HepG2 (cell line): ENCODE results near the gene NAALADL1. TPM values are rescaled to one million over a fixed set of nuclear protein-coding genes. Genes with fewer than 3 reads are reported as not detected.

Experiments
- ADNP ChIP-seq: sonication (generic); formaldehyde crosslinking; IDR thresholded peaks from 2 replicates; pipeline ENCODE4 v1.4.0; 2020; ENCODE audit warnings: missing genetic modification reagents
- AKAP8 ChIP-seq: sonication (generic); formaldehyde crosslinking; IDR thresholded peaks from 2 replicates; pipeline ENCODE4 v1.5.1; 2020; ENCODE audit warnings: mild to moderate bottlenecking, missing genetic modification reagents
- E2F1 ChIP-seq: sonication (generic); formaldehyde crosslinking; IDR thresholded peaks from 2 replicates; pipeline ENCODE4 v1.5.0; 2020; ENCODE audit warnings: missing genetic modification reagents
- HNF4A ChIP-seq: sonication (generic); formaldehyde crosslinking; IDR thresholded peaks from 2 replicates; pipeline ENCODE4 v1.4.0; 2020; ENCODE audit warnings: missing genetic modification reagents
- IRF2 ChIP-seq: IDR thresholded peaks from 2 replicates; pipeline ENCODE4 v1.6.1; 2018; ENCODE audit warnings: missing genetic modification reagents, missing compliant biosample characterization
- ISL2 ChIP-seq: sonication (generic); formaldehyde crosslinking; IDR thresholded peaks from 2 replicates; pipeline ENCODE4 v1.5.0; 2020; ENCODE audit warnings: missing genetic modification reagents
- MBD4 ChIP-seq: IDR thresholded peaks from 2 replicates; pipeline ENCODE4 v1.6.1; 2012; ENCODE audit warnings: low read length, inconsistent platforms, borderline replicate concordance
- MTERF4 ChIP-seq: sonication (generic); formaldehyde crosslinking; IDR thresholded peaks from 2 replicates; pipeline ENCODE4 v1.8.0; 2023; ENCODE audit warnings: mild to moderate bottlenecking, missing genetic modification reagents
- PAF1 ChIP-seq: IDR thresholded peaks from 2 replicates; pipeline ENCODE4 v1.6.1; 2016; ENCODE audit warnings: missing genetic modification reagents, missing compliant biosample characterization
- RFXANK ChIP-seq: IDR thresholded peaks from 2 replicates; pipeline ENCODE4 v1.6.1; 2016
- SNAPC2 ChIP-seq: sonication (generic); formaldehyde crosslinking; IDR thresholded peaks from 2 replicates; pipeline ENCODE4 v1.8.1; 2022; ENCODE audit warnings: mild to moderate bottlenecking, missing genetic modification reagents
- TFDP1 ChIP-seq: IDR thresholded peaks from 2 replicates; pipeline ENCODE4 v1.6.1; 2016; ENCODE audit warnings: missing compliant biosample characterization, missing genetic modification reagents, borderline replicate concordance
- ZFAT ChIP-seq: sonication (generic); formaldehyde crosslinking; conservative IDR thresholded peaks from 2 replicates; pipeline ENCODE4 v1.8.1; 2023; ENCODE audit warnings: missing genetic modification reagents, inconsistent platforms
- ZMYM3 ChIP-seq: sonication (generic); formaldehyde crosslinking; IDR thresholded peaks from 2 replicates; pipeline ENCODE4 v1.5.1; 2020; ENCODE audit warnings: mild to moderate bottlenecking, missing genetic modification reagents
- ZNF564 ChIP-seq: sonication (generic); formaldehyde crosslinking; IDR thresholded peaks from 2 replicates; pipeline ENCODE4 v1.8.1; 2023; ENCODE audit warnings: mild to moderate bottlenecking, missing genetic modification reagents
- ZNF644 ChIP-seq: IDR thresholded peaks from 2 replicates; pipeline ENCODE4 v1.6.1; 2016; ENCODE audit warnings: low read depth
- ZNF691 ChIP-seq: sonication (generic); formaldehyde crosslinking; IDR thresholded peaks from 2 replicates; pipeline ENCODE4 v1.4.0; 2020; ENCODE audit warnings: missing genetic modification reagents, low read depth, mild to moderate bottlenecking, borderline replicate concordance
- ZNF709 ChIP-seq: sonication (generic); formaldehyde crosslinking; IDR thresholded peaks from 2 replicates; pipeline ENCODE4 v1.5.0; 2020; ENCODE audit warnings: mild to moderate bottlenecking, missing genetic modification reagents
- polyA plus RNA-seq, 8 experiments: library from polyadenylated mRNA; depleted of rRNA in 3 of 8; stranded (reverse) in 7 of 8; unstranded in 1 of 8; fragments of >200 nt; fragmentation: Illumina TruSeq in 4 of 8; extraction: Trizol in 4 of 8; gene quantifications; 2 replicates each; pipeline versions ENCODE4 v1.2.1 to v1.2.3, GENCODE V29; 2011 to 2016; ENCODE audit warnings: low read depth in 4 of 8, missing spikeins in 1 of 8, mixed read lengths in 1 of 8; ENCODE audit not compliant: insufficient read depth in 1 of 8
- total RNA-seq, 5 experiments: library from RNA; depleted of rRNA; stranded (reverse); fragments of >200 nt; fragmentation: Illumina TruSeq; extraction: Trizol; gene quantifications; 2 replicates each; pipeline ENCODE4 v1.2.3, GENCODE V29; 2016; ENCODE audit warnings: low read depth in 1 of 5
- TF ChIP-seq, protein P1 (sequence below): IDR thresholded peaks from 2 replicates; pipeline ENCODE4 v1.6.1; 2016; ENCODE audit warnings: control low read depth

NAALADL1 gene
- total and polyA plus RNA-seq, 2 of the 13 experiments (the other 11 are each of a cell fraction or from before 2014, with no cell fraction given) = 9.3 to 33.9 TPM

DNA sequence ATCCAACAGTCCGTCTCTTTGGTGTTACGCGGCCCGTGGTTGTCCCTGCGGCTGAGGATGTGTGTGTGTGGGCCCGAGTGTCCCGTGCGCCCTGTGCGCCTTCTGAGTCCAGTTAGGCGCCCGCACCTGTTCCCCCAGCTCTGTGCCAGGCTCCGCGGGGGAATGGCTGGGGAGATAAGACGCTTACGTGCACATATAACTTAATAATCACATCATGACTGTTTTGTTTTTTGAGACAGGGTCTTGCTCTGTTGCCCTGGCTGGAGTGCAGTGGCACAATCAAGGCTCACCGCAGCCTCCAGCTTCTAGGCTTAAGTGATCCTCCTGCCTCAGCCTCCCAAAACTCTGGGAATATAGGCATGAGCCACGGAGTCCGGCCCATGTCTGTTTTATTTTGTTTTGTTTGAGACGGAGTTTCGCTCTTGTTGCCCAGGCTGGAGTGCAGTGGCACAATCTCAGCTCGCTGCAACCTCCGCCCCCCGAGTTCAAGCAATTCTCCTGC lies 43.6 kb downstream of the NAALADL1 start (continued):
- TF ChIP-seq E2F1 (CRISPR knock-in tag) (no peak), TFDP1 (CRISPR knock-in tag) (no peak), ZNF564 (peak; percentile 22; the same call in 1 of the 2 replicates), ZNF709 (no peak), HNF4A (CRISPR knock-in tag) (no peak), ADNP (CRISPR knock-in tag) (0 out of 2 replicates have a peak, but pooled peaks have one; percentile 59), ISL2 (no peak), ZNF644 (CRISPR knock-in tag) (no peak), ZNF691 (0 out of 2 replicates have a peak, but pooled peaks have one; percentile 8), ZMYM3 (CRISPR knock-in tag) (peak; percentile 90), SNAPC2 (CRISPR knock-in tag) (no peak), ZFAT (no peak), MBD4 (no peak), IRF2 (no peak), RFXANK (CRISPR knock-in tag) (no peak), AKAP8 (CRISPR knock-in tag) (0 out of 2 replicates have a peak, but pooled peaks have one; percentile 14), MTERF4 (CRISPR knock-in tag) (no peak), PAF1 (CRISPR knock-in tag) (no peak)
- TF ChIP-seq, protein P1, sequence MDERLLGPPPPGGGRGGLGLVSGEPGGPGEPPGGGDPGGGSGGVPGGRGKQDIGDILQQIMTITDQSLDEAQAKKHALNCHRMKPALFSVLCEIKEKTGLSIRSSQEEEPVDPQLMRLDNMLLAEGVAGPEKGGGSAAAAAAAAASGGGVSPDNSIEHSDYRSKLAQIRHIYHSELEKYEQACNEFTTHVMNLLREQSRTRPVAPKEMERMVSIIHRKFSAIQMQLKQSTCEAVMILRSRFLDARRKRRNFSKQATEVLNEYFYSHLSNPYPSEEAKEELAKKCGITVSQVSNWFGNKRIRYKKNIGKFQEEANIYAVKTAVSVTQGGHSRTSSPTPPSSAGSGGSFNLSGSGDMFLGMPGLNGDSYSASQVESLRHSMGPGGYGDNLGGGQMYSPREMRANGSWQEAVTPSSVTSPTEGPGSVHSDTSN = no peak
